GM12891 (cell line): ENCODE measurements around the gene PLD3.

Experiments used
- POLR2A ChIP-seq: IDR thresholded peaks from 2 replicates; pipeline ENCODE4 v1.6.1; 2011; ENCODE audit warnings: low read depth, low read length, control low read depth
- POLR2AphosphoS5 ChIP-seq: IDR thresholded peaks from 2 replicates; pipeline ENCODE4 v1.6.1; 2011; ENCODE audit warnings: low read depth, low read length, control low read depth
- TAF1 ChIP-seq: IDR thresholded peaks from 2 replicates; pipeline ENCODE4 v1.6.1; 2011; ENCODE audit warnings: low read depth, low read length, control low read depth

DNA sequence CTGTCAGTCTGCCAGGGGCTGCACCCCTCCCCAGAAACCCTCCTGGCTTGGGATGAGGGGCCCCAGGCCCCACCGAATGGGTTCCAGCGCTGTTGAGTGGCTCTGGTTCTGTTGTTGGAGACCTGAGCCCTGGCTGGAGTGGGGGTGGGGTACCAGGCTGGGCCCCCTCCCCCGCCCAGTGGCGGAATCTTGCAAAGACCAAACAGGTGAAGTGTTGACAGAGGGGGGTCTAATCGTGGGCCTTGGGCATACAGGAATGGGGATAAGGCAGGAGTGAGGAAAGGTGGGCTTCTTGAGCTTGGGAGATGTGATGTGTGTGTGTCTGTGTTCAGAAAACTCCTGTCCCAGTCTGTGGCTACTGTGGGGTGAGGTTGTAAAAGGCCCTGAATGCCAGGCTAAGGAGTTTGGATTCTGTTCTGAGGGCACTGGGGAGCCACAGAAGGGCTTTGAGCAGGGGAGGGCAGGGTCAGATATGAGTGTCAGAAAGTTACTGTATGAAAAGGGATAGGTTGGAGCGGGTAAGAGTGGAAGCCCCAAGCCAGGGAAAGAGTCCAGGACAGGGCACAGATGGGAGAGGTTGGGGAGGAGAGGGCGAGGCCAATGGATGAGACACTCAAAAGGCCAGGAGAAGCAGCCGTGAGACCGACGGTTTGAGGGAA, 41.7 kb downstream of the PLD3 start, which contains the start of gene HIPK4:
- TF ChIP-seq POLR2A (no peak), TAF1 (no peak), POLR2AphosphoS5 (no peak)
